Keratinocyte (primary cell): Measurements from ENCODE around the gene PDIA4. TPM values are rescaled to one million over a fixed set of nuclear protein-coding genes. Genes with fewer than 3 reads are reported as not detected.

Experiments used
- DNase-seq: peaks from one replicate; pipeline ENCODE4 v3.0.0-alpha.2; 2011; ENCODE audit warnings: low read depth, missing footprints, low spot score
- FAIRE-seq: peaks from 2 replicates; lab custom pipeline; 2011; peaks lifted over from hg19 to GRCh38; lab: Jason Lieb, UNC
- H2AFZ ChIP-seq: 2 replicates; pipeline ENCODE4 v1.6.0; 2012; ENCODE audit warnings: low read length, control low read depth, inconsistent platforms; ENCODE audit not compliant: control insufficient read depth
- H3K27ac ChIP-seq: 2 replicates; pipeline ENCODE4 v1.5.1; 2011; ENCODE audit warnings: low read length; ENCODE audit not compliant: control insufficient read depth, insufficient read depth
- H3K27me3 ChIP-seq: 3 replicates; pipeline ENCODE4 v1.6.0; 2011; ENCODE audit warnings: low read length; ENCODE audit not compliant: control insufficient read depth, insufficient read depth; ENCODE audit errors: extremely low read depth
- H3K36me3 ChIP-seq, 2 experiments: 2 replicates in 1 of 2; 3 replicates in 1 of 2; pipeline ENCODE4 v1.5.1; 2011; ENCODE audit warnings: low read length in 2 of 2, mild to moderate bottlenecking in 1 of 2; ENCODE audit not compliant: control insufficient read depth in 2 of 2, insufficient read depth in 2 of 2; ENCODE audit errors: extremely low read depth in 1 of 2
- H3K4me1 ChIP-seq: 3 replicates; pipeline ENCODE4 v1.5.1; 2011; ENCODE audit warnings: low read length; ENCODE audit not compliant: control insufficient read depth, insufficient read depth; ENCODE audit errors: extremely low read depth
- H3K4me2 ChIP-seq: 3 replicates; pipeline ENCODE4 v1.6.0; 2011; ENCODE audit warnings: low read depth, low read length; ENCODE audit not compliant: control insufficient read depth, insufficient read depth; ENCODE audit errors: extremely low read depth
- H3K4me3 ChIP-seq, 3 experiments: fragments of 200-600 bp in 1 of 3; sonication (generic) in 1 of 3; 2 replicates in 2 of 3; 3 replicates in 1 of 3; pipeline ENCODE4 v1.5.1; 2011 to 2016; ENCODE audit warnings: low read length in 3 of 3, mild to moderate bottlenecking in 3 of 3, control low read depth in 2 of 3, inconsistent platforms in 1 of 3, low read depth in 1 of 3, mixed read lengths in 1 of 3, mixed run types in 1 of 3, moderate library complexity in 1 of 3; ENCODE audit not compliant: control insufficient read depth in 2 of 3, insufficient read depth in 2 of 3; ENCODE audit errors: extremely low read depth in 1 of 3
- H3K79me2 ChIP-seq: 2 replicates; pipeline ENCODE4 v1.6.0; 2012; ENCODE audit warnings: low read length; ENCODE audit not compliant: control insufficient read depth, insufficient read depth
- H3K9ac ChIP-seq: 3 replicates; pipeline ENCODE4 v1.6.0; 2011; ENCODE audit warnings: low read length; ENCODE audit not compliant: control insufficient read depth, insufficient read depth; ENCODE audit errors: extremely low read depth
- H3K9me1 ChIP-seq: 3 replicates; pipeline ENCODE4 v1.6.0; 2011; ENCODE audit warnings: low read length; ENCODE audit not compliant: control insufficient read depth, insufficient read depth; ENCODE audit errors: extremely low read depth
- H3K9me3 ChIP-seq: 2 replicates; pipeline ENCODE4 v1.5.1; 2012; ENCODE audit warnings: low read depth, low read length; ENCODE audit not compliant: control insufficient read depth
- H4K20me1 ChIP-seq: 3 replicates; pipeline ENCODE4 v1.6.0; 2011; ENCODE audit warnings: low read length; ENCODE audit not compliant: control insufficient read depth, insufficient read depth; ENCODE audit errors: extremely low read depth
- CTCF ChIP-seq, 3 experiments: IDR thresholded peaks in 1 of 3; conservative IDR thresholded peaks in 1 of 3; optimal IDR thresholded peaks in 1 of 3; 2 replicates in 2 of 3; 3 replicates in 1 of 3; pipeline versions ENCODE3 to v1.5.1; 2011; ENCODE audit warnings: low read length in 3 of 3, mild to moderate bottlenecking in 3 of 3, moderate library complexity in 2 of 3, control low read depth in 1 of 3, inconsistent platforms in 1 of 3; ENCODE audit not compliant: insufficient read depth in 2 of 3; ENCODE audit errors: extremely low read depth in 1 of 3
- EZH2 ChIP-seq: IDR thresholded peaks from one replicate; pipeline ENCODE4 v1.6.1; 2012; ENCODE audit warnings: inconsistent platforms, mild to moderate bottlenecking, low read length, moderate library complexity
- dilution Hi-C: fragments of 300-500 bp; cut with MboI; formaldehyde crosslinking; loops from one replicate; pipeline ENCODE4 v1.7.0; 2020; ENCODE audit warnings: low sequenced_read_pairs; ENCODE audit not compliant: extremely low pct_ligation_motif_present
- polyA plus RNA-seq, 5 experiments: library from polyadenylated mRNA; depleted of rRNA in 3 of 5; stranded (reverse) in 3 of 5; stranded (forward) in 1 of 5; unstranded in 1 of 5; fragments of >200 nt; gene quantifications; 1 replicate in 1 of 5; 2 replicates in 3 of 5; 3 replicates in 1 of 5; pipeline versions ENCODE4 v1.2.1 to v1.2.3, GENCODE V29; 2011 to 2012; ENCODE audit warnings: missing spikeins in 2 of 5, low read depth in 1 of 5, low replicate concordance in 1 of 5

The PDIA4 gene
- polyA plus RNA-seq, 1 donor (not counting 4 experiments of a cell fraction or from before 2014, with no cell fraction given) = 145 TPM

- DNase-seq (no peak), FAIRE-seq (no peak)
- Histone ChIP-seq H3K79me2 (no peaks in the 10 kb centered on the region), H3K4me1 (no peaks in the 10 kb centered on the region), H3K4me3 (no peak overlapping the region), H3K27me3 (no peaks in the 10 kb centered on the region), H3K36me3 (peaks cover 47 to 66% of the 10 kb centered on the region in 2 experiments), H4K20me1 (peaks cover 9% of the 10 kb centered on the region), H3K27ac (no peak overlapping the region), H3K9ac (no peak overlapping the region), H3K9me3 (no peaks in the 10 kb centered on the region), H3K4me2 (no peak overlapping the region), H3K9me1 (no peaks in the 10 kb centered on the region), H2AFZ (no peak overlapping the region)
- dilution Hi-C loops = no loop called here
- no peak for TF ChIP-seq CTCF (optimal IDR thresholded peaks at IDR 0.05 in 1 of 3, IDR thresholded peaks at IDR 0.05 in 1 of 3, conservative IDR thresholded peaks at IDR 0.05 in 1 of 3; ENCODE audit: extremely low read depth in 1 of 3, insufficient read depth in 2 of 3, low read length in 3 of 3)
- no peak for TF ChIP-seq EZH2
Measured at GRCh38 chr7:149004405-149005370, 23.6 kb downstream of the PDIA4 start.

DNA sequence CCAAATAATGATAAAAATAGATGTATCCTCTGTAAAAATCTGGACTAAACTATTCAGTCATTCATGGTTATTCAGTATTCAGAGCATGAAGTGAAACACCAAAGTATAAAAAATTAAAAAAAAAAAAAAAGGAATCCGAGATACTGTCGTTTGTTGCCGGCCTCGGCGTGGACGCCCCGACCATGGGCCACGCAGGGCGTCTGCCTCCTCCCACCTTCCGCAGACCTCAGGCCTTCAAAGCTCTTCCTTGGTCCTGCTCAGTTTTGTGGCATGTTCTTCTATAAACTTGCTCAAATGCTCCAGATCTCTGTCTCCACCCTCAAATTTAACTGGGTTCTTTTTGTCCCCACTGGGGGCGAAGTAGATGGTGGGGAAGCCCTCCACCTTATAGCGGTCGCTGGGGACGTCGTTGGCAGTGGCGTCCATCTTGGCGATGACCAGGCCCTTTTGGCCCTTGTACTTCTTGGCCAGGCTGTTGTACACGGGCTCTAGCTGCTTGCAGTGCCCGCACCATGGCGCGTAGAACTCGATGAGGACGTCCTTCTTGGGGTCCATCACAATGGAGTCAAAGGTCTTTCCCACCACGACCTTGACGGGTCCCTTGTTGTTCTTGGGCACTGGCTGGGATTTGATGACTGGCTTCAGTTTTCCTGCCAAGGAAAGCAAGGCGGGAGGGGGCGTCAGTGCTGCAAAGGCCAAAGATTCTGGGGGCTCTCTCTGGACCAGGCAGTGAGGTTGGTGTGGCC, 24.6 kb downstream of the PDIA4 start:
- Histone ChIP-seq H3K27ac (no peak overlapping the region), H3K9me3 (no peaks in the 10 kb centered on the region), H3K27me3 (no peaks in the 10 kb centered on the region), H3K9ac (no peak overlapping the region), H3K36me3 (peaks cover 40 to 59% of the 10 kb centered on the region in 2 experiments), H3K4me1 (no peaks in the 10 kb centered on the region), H2AFZ (no peak overlapping the region), H4K20me1 (peaks cover 7% of the 10 kb centered on the region), H3K4me2 (no peak overlapping the region), H3K9me1 (no peaks in the 10 kb centered on the region), H3K79me2 (no peaks in the 10 kb centered on the region), H3K4me3 (no peak overlapping the region)
- dilution Hi-C loops = no loop called here
- DNase-seq (no peak), FAIRE-seq (no peak)
- no peak for TF ChIP-seq EZH2
- no peak for TF ChIP-seq CTCF (optimal IDR thresholded peaks at IDR 0.05 in 1 of 3, IDR thresholded peaks at IDR 0.05 in 1 of 3, conservative IDR thresholded peaks at IDR 0.05 in 1 of 3; ENCODE audit: extremely low read depth in 1 of 3, insufficient read depth in 2 of 3, low read length in 3 of 3)
